SK-N-SH (cell line): ENCODE measurements around the gene TRAPPC13. TPM values are rescaled to one million over a fixed set of nuclear protein-coding genes. Genes with fewer than 3 reads are reported as not detected.
"Not testable (repeated sequence)": the region's sequence is repeated elsewhere in the genome, so short reads cannot be mapped to it uniquely, and the experiment has no call there.

Source experiments
- CTCF ChIA-PET: fragments of 300-600, 350-600 bp; formaldehyde crosslinking; extraction: SDS; loops from one replicate; lab custom pipeline; 2021; lab: Yijun Ruan, JAX
- POLR2A ChIA-PET: fragments of 350-600 bp; sonication (Branson Sonifier 250); formaldehyde crosslinking; extraction: SDS; loops from one replicate; lab custom pipeline; 2020; ENCODE audit warnings: antibody characterized with exemption, inconsistent platforms; lab: Yijun Ruan, JAX
- DNase-seq: peaks from one replicate; pipeline ENCODE4 v3.0.0; 2012
- H2AFZ ChIP-seq: fragments of 200-600 bp; sonication (generic); 2 replicates; pipeline ENCODE4 v1.8.1; 2016; ENCODE audit warnings: antibody characterized with exemption, mild to moderate bottlenecking, low read depth
- H3F3A ChIP-seq: fragments of 200-600 bp; sonication (generic); replicated peaks from 2 replicates; pipeline ENCODE3; 2016; ENCODE audit warnings: antibody characterized with exemption, mild to moderate bottlenecking; ENCODE audit not compliant: insufficient read depth
- H3K27ac ChIP-seq, 2 experiments: fragments of 200-500 bp in 1 of 2; fragments of 200-600 bp in 1 of 2; sonication (Bioruptor generic) in 1 of 2; sonication (generic), shearing (Covaris generic) in 1 of 2; 2 replicates each; pipeline versions ENCODE4 v1.5.1 to v1.6.1; 2014 to 2016; ENCODE audit warnings: low read depth in 2 of 2, inconsistent platforms in 1 of 2, low read length in 1 of 2, mild to moderate bottlenecking in 1 of 2, mixed read lengths in 1 of 2
- H3K27me3 ChIP-seq: fragments of 200-600 bp; sonication (generic), shearing (Covaris generic); 2 replicates; pipeline ENCODE4 v1.6.1; 2016; ENCODE audit warnings: mixed run types; ENCODE audit not compliant: insufficient read depth
- H3K36me3 ChIP-seq, 2 experiments: fragments of 200-500 bp in 1 of 2; fragments of 200-600 bp in 1 of 2; sonication (Bioruptor generic) in 1 of 2; sonication (generic) in 1 of 2; replicated peaks in 1 of 2; 2 replicates each; pipeline versions ENCODE3 to v1.5.1; 2014 to 2016; ENCODE audit warnings: low read length in 1 of 2, mild to moderate bottlenecking in 1 of 2; ENCODE audit not compliant: insufficient read depth in 2 of 2, control insufficient read depth in 1 of 2
- H3K4me1 ChIP-seq, 2 experiments: fragments of 200-500 bp in 1 of 2; fragments of 200-600 bp in 1 of 2; sonication (Bioruptor generic) in 1 of 2; sonication (generic), shearing (Covaris generic) in 1 of 2; 2 replicates each; pipeline versions ENCODE4 v1.5.1 to v1.6.1; 2014 to 2016; ENCODE audit warnings: low read depth in 1 of 2, low read length in 1 of 2, mixed run types in 1 of 2; ENCODE audit not compliant: insufficient read depth in 2 of 2, control insufficient read depth in 1 of 2
- H3K4me2 ChIP-seq: fragments of 200-600 bp; sonication (generic), shearing (Covaris generic); 2 replicates; pipeline ENCODE4 v1.6.1; 2017; ENCODE audit warnings: mixed run types
- H3K4me3 ChIP-seq, 2 experiments: fragments of 200-500 bp in 1 of 2; fragments of 200-600 bp in 1 of 2; sonication (Bioruptor generic) in 1 of 2; sonication (generic), shearing (Covaris generic) in 1 of 2; 2 replicates each; pipeline versions ENCODE4 v1.5.1 to v1.8.1; 2014 to 2016; ENCODE audit warnings: low read depth in 2 of 2, inconsistent platforms in 1 of 2, low read length in 1 of 2, mild to moderate bottlenecking in 1 of 2, mixed read lengths in 1 of 2, moderate library complexity in 1 of 2
- H3K79me2 ChIP-seq: fragments of 200-600 bp; sonication (generic); 2 replicates; pipeline ENCODE4 v1.8.1; 2017; ENCODE audit warnings: mild to moderate bottlenecking; ENCODE audit not compliant: insufficient read depth
- H3K9ac ChIP-seq: fragments of 200-600 bp; sonication (generic); 2 replicates; pipeline ENCODE4 v1.6.1; 2017; ENCODE audit warnings: mixed run types
- H3K9me2 ChIP-seq: fragments of 200-600 bp; sonication (generic); 2 replicates; pipeline ENCODE4 v1.6.1; 2017; ENCODE audit warnings: mixed run types
- H3K9me3 ChIP-seq: fragments of 200-600 bp; sonication (generic); 2 replicates; pipeline ENCODE4 v1.6.1; 2017; ENCODE audit warnings: mixed run types, mild to moderate bottlenecking, moderate library complexity
- H4K20me1 ChIP-seq: fragments of 200-600 bp; sonication (generic); 2 replicates; pipeline ENCODE4 v1.6.1; 2017; ENCODE audit warnings: mild to moderate bottlenecking, mixed run types; ENCODE audit not compliant: insufficient read depth
- CTCF ChIP-seq: fragments of 200-600 bp; sonication (generic); IDR thresholded peaks from 2 replicates; pipeline ENCODE4 v1.6.1; 2017; ENCODE audit warnings: antibody characterized with exemption, mild to moderate bottlenecking, moderate library complexity
- FOSL2 ChIP-seq: IDR thresholded peaks from 2 replicates; pipeline ENCODE4 v1.4.0; 2012; ENCODE audit warnings: low read depth, mild to moderate bottlenecking, moderate library complexity, borderline replicate concordance
- JUND ChIP-seq: IDR thresholded peaks from 2 replicates; pipeline ENCODE4 v1.4.0; 2012
- MXI1 ChIP-seq: IDR thresholded peaks from 2 replicates; pipeline ENCODE4 v1.6.1; 2012; ENCODE audit warnings: mild to moderate bottlenecking, low read depth, low read length, improper control_type of control experiment
- POLR2AphosphoS5 ChIP-seq: IDR thresholded peaks from 2 replicates; pipeline ENCODE4 v1.6.1; 2012; ENCODE audit warnings: low read depth, low read length
- WGBS: methylation state at CpG from one replicate; pipeline ENCODE4 v1.1.6; 2017; ENCODE audit warnings: low lambda C conversion rate; 5-methylcytosine and 5-hydroxymethylcytosine counted together
- polyA plus RNA-seq, 3 experiments: library from polyadenylated mRNA; depleted of rRNA; stranded (reverse); fragments of >200 nt; gene quantifications; 2 replicates each; pipeline ENCODE4 v1.2.3, GENCODE V29; 2012
- TF ChIP-seq, protein P1 (sequence below): IDR thresholded peaks from 2 replicates; pipeline ENCODE4 v1.4.0; 2012; ENCODE audit warnings: low read depth, borderline replicate concordance

TRAPPC13 gene
- polyA plus RNA-seq, 1 of the 3 experiments (the other 2 are of a cell fraction), result 10.7 TPM

DNA sequence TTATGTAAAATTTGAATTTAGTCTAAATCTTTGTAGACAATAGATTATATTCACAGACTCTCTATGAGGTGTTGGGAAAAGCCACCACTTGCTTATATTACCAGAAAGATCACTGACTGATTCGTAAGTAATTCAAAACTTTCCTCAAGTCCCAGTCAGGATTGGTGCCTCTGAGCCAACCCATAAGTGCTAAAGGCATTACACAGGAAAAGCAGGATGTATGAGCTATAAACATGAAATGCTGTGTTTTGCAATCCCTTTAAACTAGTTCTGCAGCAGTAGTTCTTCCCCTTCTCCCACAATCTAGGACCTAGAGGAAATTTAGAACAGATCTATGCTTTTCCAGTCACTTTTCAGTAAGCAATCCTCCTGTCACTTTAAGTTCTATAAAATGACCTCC, 48.0 kb downstream of the TRAPPC13 start:
- Histone ChIP-seq H3K9me3 (no peaks in the 10 kb centered on the region), H3K4me3 (no peak overlapping the region), H2AFZ (no peak overlapping the region), H3K79me2 (no peaks in the 10 kb centered on the region), H3K4me1 (no peaks in the 10 kb centered on the region), H4K20me1 (no peaks in the 10 kb centered on the region), H3K36me3 (peaks cover 19 to 31% of the 10 kb centered on the region in 2 experiments), H3K4me2 (no peak overlapping the region), H3K27ac (no peak overlapping the region), H3F3A (no peaks in the 10 kb centered on the region), H3K9ac (no peak overlapping the region), H3K27me3 (no peaks in the 10 kb centered on the region), H3K9me2 (no peaks in the 10 kb centered on the region)
- ChIA-PET POLR2A (interaction anchor here (1.0 kb wide), 1 partner anchor 19 kb away, joined by 3 read pairs; no protein-coding TSS in a partner anchor), CTCF (interaction anchor here (5.6 kb wide), 1 partner anchor 10 kb away, joined by 24 read pairs; no protein-coding TSS in a partner anchor)
- TF ChIP-seq CTCF, result no peak
- TF ChIP-seq POLR2AphosphoS5, result no peak
- TF ChIP-seq, protein P1, sequence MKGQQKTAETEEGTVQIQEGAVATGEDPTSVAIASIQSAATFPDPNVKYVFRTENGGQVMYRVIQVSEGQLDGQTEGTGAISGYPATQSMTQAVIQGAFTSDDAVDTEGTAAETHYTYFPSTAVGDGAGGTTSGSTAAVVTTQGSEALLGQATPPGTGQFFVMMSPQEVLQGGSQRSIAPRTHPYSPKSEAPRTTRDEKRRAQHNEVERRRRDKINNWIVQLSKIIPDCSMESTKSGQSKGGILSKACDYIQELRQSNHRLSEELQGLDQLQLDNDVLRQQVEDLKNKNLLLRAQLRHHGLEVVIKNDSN, result no peak
- DNase-seq, result no peak
- WGBS, result 95% methylated on average over 1 of the region's 1 CpG

GRCh38 chr5:65674749-65675148, 49.9 kb downstream of the TRAPPC13 start:
- Histone ChIP-seq H3K4me3 (no peak overlapping the region), H3K79me2 (no peaks in the 10 kb centered on the region), H3K4me2 (no peak overlapping the region), H3F3A (no peaks in the 10 kb centered on the region), H4K20me1 (no peaks in the 10 kb centered on the region), H3K9me3 (no peaks in the 10 kb centered on the region), H2AFZ (no peak overlapping the region), H3K27ac (no peak overlapping the region), H3K36me3 (peaks cover 15 to 22% of the 10 kb centered on the region in 2 experiments), H3K9ac (no peak overlapping the region), H3K27me3 (no peaks in the 10 kb centered on the region), H3K4me1 (no peaks in the 10 kb centered on the region), H3K9me2 (no peaks in the 10 kb centered on the region)
- CTCF ChIA-PET, result interaction anchor here (1.0 to 5.6 kb wide), 3 partner anchors 8 to 20 kb away, joined by 3 to 24 read pairs (median 4); no protein-coding TSS in a partner anchor
- DNase-seq, result no peak
- TF ChIP-seq MXI1 (no peak), FOSL2 (0 out of 2 replicates have a peak, but pooled peaks have one; percentile 54), JUND (peak; percentile 25; the same call in 1 of the 2 replicates)
- POLR2A ChIA-PET, result no interaction called here

DNA sequence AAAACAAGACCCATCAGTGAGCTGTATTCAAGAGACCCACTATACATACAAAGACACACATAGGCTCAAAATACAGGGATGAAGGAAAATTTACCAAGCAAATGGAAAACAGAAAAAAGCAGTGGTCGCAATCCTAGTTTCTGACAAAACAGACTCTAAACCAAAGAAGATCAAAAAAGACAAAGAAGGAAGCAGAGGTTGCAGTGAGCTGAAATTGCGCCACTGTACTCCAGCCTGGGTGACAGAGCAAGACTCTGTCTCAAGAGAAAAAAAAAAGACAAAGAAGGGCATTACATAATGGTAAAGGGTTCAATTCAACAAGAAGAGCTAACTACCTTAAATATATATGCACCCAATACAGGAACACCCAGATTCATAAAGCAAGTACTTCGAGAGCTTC, 51.2 kb downstream of the TRAPPC13 start:
- not testable (repeated sequence) for H3K79me2 ChIP-seq, H3K4me3 ChIP-seq, H3K27ac ChIP-seq, H3F3A ChIP-seq, H3K9ac ChIP-seq, H3K9me3 ChIP-seq, H3K9me2 ChIP-seq, H2AFZ ChIP-seq, H3K27me3 ChIP-seq, DNase-seq, H4K20me1 ChIP-seq, H3K4me1 ChIP-seq, H3K4me2 ChIP-seq
- WGBS, result 95% methylated on average over 3 of the region's 3 CpGs
- H3K36me3 ChIP-seq, result peaks cover 14 to 19% of the 10 kb centered on the region in 2 experiments
- CTCF ChIA-PET, result interaction anchor here (5.6 kb wide), 1 partner anchor 13 kb away, joined by 24 read pairs; no protein-coding TSS in a partner anchor
- POLR2A ChIA-PET, result interaction anchor here (0.6 kb wide), 1 partner anchor 43 kb away, joined by 3 read pairs; no protein-coding TSS in a partner anchor
